GM10266 (cell line): ENCODE results near the gene POLQ.
"Not testable (repeated sequence)": the region's sequence is repeated elsewhere in the genome, so short reads cannot be mapped to it uniquely, and the experiment has no call there.

ENCODE experiments used
- DNase-seq: peaks from one replicate; pipeline ENCODE4 v3.0.0; 2012; ENCODE audit errors: extremely low spot score
- TF ChIP-seq, protein P1 (sequence below): IDR thresholded peaks from 2 replicates; pipeline ENCODE4 v1.5.1; 2012; ENCODE audit warnings: mild to moderate bottlenecking, low read depth; ENCODE audit not compliant: control insufficient read depth, insufficient read depth; ENCODE audit errors: missing control alignments

POLQ gene

DNA sequence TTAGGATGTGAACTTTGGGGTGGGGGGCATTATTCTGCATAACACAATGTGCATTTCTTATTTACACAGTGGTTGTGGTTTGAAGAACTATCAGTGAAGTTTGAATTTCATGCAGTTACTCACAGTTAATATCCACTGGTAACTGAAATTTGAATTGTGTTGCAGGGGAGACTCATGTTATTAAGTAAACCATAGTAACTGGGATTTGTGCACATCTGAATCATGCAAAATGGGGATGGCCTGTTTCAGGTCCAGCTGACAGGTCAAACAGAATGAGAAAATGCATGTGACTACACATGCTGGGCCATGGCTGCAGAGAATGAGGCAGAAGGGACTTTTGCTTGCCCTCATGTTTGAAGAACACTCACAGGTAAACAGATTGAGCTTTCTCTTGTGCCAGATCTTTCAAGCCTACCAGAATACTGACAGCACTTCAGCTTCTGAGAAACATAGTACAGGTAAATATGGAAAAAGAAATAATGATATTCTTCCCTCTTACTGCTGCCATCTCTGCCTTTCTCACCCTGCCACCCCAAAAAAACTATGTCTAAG is 115.0 kb downstream of the POLQ start:
- no peak for DNase-seq
- TF ChIP-seq, protein P1, sequence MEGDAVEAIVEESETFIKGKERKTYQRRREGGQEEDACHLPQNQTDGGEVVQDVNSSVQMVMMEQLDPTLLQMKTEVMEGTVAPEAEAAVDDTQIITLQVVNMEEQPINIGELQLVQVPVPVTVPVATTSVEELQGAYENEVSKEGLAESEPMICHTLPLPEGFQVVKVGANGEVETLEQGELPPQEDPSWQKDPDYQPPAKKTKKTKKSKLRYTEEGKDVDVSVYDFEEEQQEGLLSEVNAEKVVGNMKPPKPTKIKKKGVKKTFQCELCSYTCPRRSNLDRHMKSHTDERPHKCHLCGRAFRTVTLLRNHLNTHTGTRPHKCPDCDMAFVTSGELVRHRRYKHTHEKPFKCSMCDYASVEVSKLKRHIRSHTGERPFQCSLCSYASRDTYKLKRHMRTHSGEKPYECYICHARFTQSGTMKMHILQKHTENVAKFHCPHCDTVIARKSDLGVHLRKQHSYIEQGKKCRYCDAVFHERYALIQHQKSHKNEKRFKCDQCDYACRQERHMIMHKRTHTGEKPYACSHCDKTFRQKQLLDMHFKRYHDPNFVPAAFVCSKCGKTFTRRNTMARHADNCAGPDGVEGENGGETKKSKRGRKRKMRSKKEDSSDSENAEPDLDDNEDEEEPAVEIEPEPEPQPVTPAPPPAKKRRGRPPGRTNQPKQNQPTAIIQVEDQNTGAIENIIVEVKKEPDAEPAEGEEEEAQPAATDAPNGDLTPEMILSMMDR, result no peak

DNA sequence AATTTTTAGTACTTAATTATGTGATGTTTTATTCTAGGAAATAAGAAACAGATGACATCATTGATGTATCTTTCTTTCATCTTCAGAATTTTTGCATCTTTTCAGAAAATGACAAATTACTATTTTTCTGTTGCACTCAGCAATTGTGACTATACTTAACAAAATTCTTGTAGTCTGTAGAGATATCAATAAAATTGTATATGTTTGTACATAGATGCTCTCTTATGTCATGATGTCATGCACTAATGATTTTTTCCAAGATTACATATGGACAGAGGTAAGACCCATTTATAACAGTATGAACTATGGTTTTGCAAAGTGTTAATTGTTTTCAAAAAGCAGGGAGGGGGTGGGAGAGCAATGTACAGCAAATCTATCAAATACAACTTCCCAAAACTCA is 121.2 kb downstream of the POLQ start:
- TF ChIP-seq, protein P1, result no peak
- DNase-seq, result no peak

DNA sequence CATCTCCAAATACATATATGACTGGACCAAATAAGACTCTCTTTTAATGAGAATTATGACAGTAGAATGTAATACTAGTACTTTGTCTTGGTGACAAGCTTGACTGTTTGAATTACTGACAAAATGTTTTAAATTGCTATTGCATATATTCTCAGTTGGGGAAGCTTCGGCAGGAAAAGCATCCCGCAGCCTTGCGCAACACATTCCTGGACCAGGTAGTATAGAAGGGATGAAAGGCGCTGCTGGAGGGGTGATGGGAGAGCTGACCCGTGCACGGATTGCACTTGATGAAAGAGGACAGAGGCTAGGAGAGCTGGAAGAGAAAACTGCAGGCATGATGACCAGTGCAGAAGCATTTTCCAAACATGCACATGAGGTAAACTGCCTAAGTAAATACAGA is 127.6 kb downstream of the POLQ start:
- DNase-seq, result no peak
- TF ChIP-seq, protein P1, result no peak

DNA sequence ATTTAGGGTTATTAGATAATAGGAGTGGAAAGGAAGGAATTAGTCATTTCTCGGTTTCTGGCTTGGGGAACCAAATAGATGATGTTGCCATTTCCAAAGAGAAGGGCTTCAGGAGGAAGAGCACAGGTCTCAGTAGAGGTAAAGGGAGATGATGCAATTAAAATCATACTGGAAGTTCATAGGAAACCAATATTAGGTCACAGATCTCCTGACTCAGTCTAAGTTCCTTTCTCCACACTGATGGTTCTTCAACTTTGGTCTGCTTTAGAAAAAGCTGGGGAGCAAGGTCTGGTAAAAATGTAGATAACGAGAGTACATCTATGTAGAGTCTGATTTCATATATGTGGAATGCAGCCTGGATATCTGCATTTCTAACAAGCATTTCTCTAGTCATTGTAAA is 130.9 kb downstream of the POLQ start:
- TF ChIP-seq, protein P1, result no peak
- DNase-seq, result no peak

DNA sequence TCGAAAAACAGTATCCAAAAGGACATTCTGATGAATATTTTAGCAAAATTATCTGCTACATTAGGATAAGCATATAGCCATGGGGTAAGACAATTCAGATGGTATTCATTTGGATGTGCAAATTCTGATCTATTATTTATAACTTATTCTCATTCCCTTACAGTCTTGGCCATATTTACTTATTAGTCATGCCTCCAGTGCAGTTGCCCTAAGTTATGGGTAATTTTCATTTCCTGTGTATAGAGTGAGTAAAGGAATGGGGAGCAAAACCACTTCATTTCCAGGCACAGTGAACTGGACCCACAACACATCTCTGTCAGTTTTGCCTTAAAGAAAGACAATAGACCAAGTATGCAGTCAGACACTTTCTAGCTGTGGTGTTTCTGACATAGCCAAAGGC is 134.3 kb downstream of the POLQ start:
- no peak for DNase-seq

DNA sequence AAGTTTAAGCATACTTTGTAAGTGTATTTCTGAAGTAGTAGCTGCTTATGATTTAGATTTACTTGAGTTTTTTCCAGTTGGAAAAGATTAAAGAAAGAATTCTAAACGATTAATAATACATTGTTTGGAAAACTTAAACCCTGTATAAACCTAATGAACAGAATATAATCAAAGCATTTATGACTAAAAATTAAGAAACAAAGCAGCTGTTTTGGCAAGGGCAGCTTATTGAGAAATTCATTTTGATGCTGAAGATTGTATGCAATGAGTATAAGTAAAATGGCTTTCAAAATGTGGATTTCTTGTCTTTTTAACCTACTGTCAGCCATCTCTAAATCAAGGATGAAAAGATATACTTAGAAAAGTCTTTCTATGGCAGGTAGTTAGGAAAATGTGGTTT is 140.2 kb downstream of the POLQ start:
- TF ChIP-seq, protein P1, result no peak
- DNase-seq, result no peak

More for the DNA sequence above, 134.3 kb downstream of the POLQ start:
- TF ChIP-seq, protein P1, result no peak

DNA sequence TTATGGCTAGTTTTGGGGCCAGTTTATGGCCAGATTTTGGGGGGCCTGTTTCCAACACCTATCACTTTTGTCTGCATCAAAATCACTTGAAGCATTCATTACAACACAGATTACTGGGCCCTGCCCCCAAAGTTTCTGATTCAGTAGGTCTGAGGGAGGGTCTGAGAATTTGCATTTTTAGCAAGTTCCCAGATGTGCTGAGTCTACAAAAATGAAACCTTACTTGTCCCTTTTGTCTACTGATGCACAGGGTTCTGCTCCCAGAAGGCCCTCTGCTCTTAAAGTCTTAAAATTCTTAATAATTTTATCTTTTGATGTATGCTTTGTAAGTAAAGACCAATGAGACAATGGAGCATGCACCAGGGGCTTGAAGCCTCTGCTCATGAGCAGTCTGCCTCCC is 146.0 kb downstream of the POLQ start:
- TF ChIP-seq, protein P1, result no peak
- DNase-seq, result no peak

DNA sequence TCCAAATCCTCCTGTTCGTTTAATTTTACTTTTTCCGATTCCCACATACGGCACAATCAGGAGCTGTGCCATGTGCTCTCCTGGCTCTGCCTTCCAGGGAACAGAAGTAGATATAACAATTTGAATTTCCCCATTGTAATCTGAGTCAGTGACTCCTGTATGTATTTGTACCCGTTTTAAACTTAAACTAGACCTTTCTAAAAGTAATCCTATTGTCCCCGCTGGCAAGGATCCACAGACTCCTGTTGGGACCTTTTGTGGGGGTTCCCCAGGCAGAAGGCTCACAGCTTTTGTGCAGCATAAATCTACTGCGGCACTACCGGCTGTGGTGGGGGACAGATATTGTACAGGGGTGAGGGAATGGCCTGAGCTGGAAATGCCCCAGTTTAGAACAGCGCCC is 147.7 kb downstream of the POLQ start:
- not testable (repeated sequence) for DNase-seq

DNA sequence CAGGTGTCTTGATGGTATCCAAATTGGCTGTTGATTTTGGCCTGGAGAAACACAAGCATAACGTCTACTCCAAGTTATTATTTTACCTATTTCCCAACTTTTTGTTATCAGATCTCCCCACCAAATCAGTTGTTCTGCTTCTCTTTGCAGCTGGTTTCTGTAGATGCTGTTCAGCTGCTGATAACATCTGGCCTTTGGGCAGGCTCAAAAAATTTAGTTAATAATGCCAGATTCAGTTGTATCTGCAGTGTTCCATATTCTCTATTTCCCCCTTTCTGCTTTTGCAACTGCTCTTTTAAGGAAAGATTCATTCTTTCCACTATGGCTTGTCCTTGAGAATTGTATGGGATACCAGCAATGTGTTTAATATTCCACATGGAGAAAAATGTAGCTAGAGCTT is 149.8 kb downstream of the POLQ start:
- not testable (repeated sequence) for DNase-seq

DNA sequence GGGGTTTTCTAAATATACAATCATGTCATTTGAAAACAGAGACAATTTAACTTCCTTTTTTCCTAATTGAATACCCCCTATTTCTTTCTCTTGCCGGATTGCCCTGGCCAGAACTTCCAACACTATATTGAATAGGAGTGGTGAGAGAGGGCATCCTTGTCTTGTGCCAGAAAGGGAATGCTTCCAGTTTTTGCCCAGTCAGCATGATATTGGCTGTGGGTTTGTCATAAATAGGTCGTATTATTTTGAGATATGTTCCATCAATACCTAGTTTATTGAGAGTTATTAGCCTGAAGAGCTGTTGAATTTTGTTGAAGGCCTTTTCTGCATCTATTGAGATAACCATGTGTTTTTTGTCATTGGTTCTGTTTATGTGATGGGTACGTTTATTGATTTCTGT is 157.5 kb downstream of the POLQ start:
- DNase-seq, result not testable (repeated sequence)
